GM12892 (cell line): ENCODE results near the gene PISD.

Source experiments
- POLR2A ChIP-seq: IDR thresholded peaks from 2 replicates; pipeline ENCODE4 v1.6.1; 2011; ENCODE audit warnings: low read depth, low read length, control low read depth
- POLR2AphosphoS5 ChIP-seq: IDR thresholded peaks from 2 replicates; pipeline ENCODE4 v1.6.1; 2011; ENCODE audit warnings: low read depth, low read length, control low read depth

GRCh38 chr22:31651664-31652063, 10.4 kb downstream of the PISD start:
- TF ChIP-seq POLR2A (no peak), POLR2AphosphoS5 (no peak)
